GM19395 (cell line): ENCODE measurements around the gene UBE2O.
"Not testable (repeated sequence)": the region's sequence is repeated elsewhere in the genome, so short reads cannot be mapped to it uniquely, and the experiment has no call there.

Experiments
- ATAC-seq: cut with Tn5 transposase; IDR thresholded peaks from one replicate; pipeline ENCODE4 v1.9.1; 2021; ENCODE audit warnings: mild to moderate bottlenecking, moderate library complexity; ENCODE audit not compliant: unreplicated experiment

The UBE2O gene

GRCh38 chr17:76381633-76382350, 71.2 kb downstream of the UBE2O start:
- ATAC-seq, result no peak

- ATAC-seq, result no peak
Measured at GRCh38 chr17:76379646-76380376, 73.1 kb downstream of the UBE2O start.

DNA sequence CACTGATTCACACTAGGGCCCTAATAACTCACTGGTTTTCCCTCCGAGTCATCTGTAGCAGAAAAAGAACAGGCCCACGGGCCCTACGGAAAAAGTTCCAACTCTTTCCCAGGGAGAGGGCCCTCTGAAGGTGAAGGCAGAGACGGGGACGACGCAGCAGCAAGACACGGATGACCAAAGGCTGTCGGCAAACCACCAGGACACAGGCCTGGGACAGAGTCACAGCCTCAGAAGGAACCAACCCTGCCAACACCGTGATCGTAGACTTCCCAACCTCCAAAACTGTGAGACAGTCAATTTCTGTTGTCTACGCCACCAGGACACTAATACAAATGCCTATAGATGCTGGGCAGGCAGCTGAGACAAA, 73.7 kb downstream of the UBE2O start:
- ATAC-seq, result no peak

DNA sequence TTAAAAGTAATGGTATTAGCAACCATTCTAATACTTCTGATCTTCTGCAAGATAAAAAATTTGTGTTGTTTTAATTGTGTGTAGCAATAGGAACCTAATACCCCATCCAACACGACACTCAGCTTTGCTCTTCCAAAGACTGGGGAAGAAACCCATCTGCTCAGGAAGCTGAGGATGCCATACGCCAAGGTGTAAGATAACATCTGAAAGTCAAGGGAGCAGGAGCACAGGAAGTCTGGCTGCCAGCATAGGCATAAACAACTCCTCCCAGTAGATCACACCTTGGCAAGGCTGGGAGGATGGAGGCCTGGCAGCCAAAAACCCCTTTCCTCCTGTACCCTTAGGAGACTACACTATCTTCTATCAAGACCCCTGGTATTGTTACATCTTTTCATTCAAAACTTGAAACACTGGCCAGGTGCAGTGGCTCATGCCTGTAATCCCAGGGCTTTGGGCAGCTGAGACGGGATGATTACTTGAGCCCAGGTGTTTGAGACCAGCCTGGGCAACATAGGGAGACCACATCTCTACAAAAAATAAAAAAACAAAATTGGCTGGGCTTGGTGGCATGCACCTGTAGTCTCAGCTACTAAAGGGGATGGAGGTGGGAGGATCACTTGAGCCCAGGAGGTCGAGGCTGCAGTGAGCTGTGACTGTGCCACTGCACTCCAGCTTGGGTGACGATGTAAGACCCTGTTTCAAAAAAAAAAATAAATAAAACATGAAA, 74.2 kb downstream of the UBE2O start:
- ATAC-seq, result no peak

DNA sequence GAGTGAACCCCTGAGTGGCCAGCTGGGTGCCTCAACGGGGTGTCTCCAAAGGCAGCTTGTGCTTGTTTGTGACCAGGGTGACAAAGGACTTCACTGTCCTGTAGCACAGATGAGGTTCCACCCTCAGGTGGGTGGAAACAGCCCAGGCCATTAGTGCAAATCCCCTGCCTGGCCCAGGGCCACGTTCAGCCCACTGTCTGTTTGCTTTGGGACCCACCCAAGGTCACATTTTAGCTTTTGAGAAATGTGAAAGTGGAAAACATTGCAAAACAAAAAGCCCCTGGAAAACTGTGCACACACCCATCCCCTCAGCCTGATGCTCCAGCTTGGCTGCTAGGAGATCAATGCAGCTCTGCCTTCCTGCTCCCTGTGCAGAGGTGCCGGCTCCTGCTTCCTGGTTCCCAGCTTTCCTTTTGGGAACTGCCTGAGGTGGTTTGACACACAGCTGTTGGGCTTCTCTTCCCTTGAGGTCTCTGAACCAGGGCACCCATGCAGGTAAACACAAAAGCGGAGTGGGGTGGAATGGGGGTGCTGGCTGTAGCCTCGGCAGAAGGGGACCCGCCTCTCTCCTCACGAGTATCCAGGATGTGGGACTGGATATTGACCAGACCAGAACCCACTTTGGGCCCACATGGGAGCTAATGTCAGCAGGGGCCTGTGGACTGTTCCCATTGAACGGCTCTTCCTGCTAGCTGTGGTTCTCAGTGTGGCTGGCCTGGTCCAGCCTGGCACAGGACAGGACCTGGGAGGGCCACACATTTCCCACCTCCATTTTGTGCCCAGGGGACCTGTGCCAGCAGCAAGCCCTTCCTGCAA, 76.4 kb downstream of the UBE2O start:
- ATAC-seq, result no peak

GRCh38 chr17:76371656-76372628, 81.0 kb downstream of the UBE2O start:
- ATAC-seq, result no peak

GRCh38 chr17:76370261-76370993, 82.5 kb downstream of the UBE2O start:
- ATAC-seq, result no peak

- no peak for ATAC-seq
Measured at GRCh38 chr17:76369804-76370203, 83.1 kb downstream of the UBE2O start.

- ATAC-seq, result no peak
Measured at GRCh38 chr17:76369379-76369778, 83.6 kb downstream of the UBE2O start.

- ATAC-seq, result no peak
Measured at GRCh38 chr17:76368545-76368944, 84.4 kb downstream of the UBE2O start.

DNA sequence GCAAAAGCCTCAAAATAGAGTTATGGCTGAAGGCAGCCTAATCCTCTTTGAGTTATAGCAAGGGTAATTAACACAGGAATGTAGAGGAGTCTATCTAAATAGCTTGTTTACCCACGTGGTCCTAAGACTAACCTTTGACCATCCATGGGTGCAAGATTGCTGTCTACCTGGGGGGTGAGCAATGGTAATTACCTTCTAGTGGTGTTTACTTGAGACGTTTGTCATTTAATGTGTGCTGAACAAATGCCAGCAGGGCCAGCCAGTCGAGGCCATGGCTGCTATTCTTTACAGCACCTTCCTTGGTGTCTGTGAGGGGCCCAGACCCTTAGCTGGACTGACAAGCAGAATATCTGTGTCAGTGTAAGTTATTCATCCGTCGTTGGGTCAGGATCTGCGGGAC, 85.3 kb downstream of the UBE2O start:
- ATAC-seq, result no peak

DNA sequence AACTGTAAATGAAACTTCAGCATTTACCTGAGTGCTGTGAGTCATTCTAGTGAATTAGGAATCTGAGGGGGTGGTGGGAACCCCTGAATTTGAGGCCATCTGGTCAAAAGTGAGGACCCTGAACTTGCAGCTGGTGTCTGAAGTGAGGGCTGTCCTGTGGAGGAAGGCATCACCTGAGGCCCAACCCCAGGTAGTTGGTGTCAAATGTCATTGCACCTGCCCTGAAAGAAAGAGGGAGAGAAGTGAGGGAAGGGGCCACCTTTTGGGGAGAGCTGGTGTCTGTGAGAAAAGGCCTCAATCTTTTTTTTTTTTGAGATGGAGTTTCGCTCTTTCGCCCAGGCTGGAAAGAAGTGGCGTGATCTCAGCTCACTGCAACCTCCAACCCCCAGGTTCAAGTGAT, 86.7 kb downstream of the UBE2O start:
- ATAC-seq, result no peak

DNA sequence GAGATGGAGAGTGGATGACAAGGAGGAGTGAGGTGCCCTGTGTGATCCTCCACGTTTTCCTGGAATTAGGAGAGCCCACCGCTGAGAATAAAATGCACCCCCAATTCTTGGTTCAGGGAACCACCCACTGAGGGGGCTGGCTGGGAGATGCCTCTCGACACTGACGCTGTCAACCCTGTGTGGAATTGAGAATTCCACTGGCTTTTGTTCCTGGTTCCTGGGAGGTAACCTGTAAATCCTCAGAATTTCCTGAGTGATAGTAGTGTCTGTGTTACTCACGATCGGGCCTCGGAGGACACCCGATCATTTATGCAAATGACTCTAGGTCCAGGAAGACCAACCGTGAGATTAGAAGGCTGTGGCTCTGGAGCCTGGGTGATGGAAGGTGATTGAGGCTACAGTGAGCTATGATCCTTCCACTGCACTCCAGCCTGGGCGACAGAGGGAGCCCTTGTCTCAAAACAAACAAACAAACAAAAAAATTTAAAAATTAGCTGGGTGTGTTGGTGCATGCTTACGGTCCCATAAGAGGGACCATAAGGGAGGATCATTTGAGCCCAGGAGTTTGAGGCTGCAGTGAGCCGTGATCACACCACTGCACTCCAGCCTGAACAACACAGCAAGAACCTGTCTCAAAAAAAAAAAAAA, 87.6 kb downstream of the UBE2O start:
- ATAC-seq, result no peak

DNA sequence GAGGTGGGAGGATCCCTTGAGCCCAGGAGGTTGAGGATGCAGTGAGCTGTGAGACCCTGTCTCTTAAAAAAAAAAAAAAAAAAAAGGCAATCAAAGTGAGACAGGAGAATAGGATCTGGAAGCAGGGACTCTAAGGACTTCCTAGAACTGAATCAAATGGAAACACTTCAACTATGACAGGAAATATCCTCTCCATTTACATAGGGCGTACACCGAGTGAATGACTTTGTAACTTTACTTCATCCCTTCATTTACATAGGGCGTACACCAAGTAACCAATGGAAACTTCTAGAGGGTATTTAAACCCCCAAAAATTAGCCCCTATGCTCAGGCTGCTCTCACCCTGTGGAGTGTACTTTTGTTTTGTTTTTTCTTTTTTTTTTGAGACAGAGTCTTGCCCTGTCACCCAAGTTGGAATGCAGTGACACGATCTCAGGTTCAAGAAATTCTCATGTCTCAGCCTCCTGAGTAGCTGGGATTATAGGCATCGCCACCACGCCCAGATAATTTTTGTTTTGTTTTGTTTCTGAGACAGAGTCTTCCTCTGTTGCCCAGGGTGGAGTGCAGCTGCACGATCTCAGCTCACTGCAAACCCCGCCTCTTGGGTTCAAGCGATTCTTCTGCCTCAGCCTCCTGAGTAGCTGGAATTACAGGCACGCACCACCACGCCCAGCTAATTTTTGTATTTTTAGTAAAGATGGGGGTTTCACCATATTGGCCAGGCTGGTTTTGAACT, 89.7 kb downstream of the UBE2O start:
- ATAC-seq, result no peak

DNA sequence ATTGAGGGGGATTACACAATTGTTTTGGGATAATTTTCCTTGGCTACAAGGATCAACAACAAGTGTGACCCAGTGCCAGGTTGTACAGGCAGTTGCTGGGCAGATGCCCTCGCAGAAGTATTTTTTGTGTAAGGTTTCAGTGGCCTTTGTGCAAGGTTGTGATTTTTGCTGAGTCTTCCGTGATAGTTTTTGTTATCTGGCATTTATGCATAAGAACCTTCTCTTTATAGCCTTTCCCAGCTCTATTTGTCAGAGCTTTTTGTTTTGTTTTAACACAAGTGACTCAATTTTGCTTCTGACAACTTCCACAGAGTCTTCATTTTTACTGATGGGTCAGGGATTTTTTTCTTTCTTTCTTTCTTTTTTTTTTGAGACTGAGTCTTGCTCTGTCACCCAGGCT, 92.5 kb downstream of the UBE2O start:
- no peak for ATAC-seq

- ATAC-seq, result not testable (repeated sequence)
Measured at GRCh38 chr17:76359776-76360175, 93.2 kb downstream of the UBE2O start.

DNA sequence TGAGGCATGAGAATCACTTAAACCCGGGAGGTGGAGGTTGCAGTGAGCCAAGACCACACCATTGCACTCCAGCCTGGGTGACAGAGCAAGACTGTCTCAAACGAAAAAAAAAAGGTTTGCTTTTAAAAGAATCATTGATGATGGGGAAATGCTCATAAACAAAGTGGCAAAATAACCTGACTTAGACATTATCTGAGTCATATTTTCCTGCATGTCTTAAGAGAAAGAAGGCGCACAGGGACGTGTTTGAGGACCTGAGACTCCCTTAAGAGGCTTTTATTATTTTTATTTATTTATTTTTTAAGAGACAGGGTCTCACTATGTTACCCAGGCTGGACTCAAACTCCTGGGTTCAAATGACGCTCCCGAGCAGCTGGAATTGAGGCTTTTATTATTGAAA, 93.6 kb downstream of the UBE2O start:
- ATAC-seq, result no peak

GRCh38 chr17:76357597-76358158, 95.3 kb downstream of the UBE2O start:
- no peak for ATAC-seq
